HCT116 (cell line): Measurements from ENCODE around the gene SLC1A3. TPM values are rescaled to one million over a fixed set of nuclear protein-coding genes. Genes with fewer than 3 reads are reported as not detected.

ENCODE experiments used
- ATAC-seq: fragments of 200-7000 bp; cut with Tn5 transposase; 2 replicates; pipeline ENCODE4 v1.9.1; 2020; ENCODE audit warnings: mild to moderate bottlenecking, moderate library complexity
- BruUV-seq: library from RNA; stranded (reverse); fragments of 400-500 nt; replicated peaks from 2 replicates; lab custom pipeline; 2021; lab: Mats Ljungman, UMichigan
- CTCF ChIA-PET: fragments of 300-600 bp; sonication (Branson Sonifier 250); formaldehyde crosslinking; loops from one replicate; lab custom pipeline; 2021; ENCODE audit warnings: antibody characterized with exemption; lab: Charles Lee
- POLR2A ChIA-PET: fragments of 300-600, 350-600 bp; sonication (Branson Sonifier 250); formaldehyde crosslinking; loops from one replicate; lab custom pipeline; 2021; ENCODE audit warnings: antibody characterized with exemption; lab: Charles Lee
- RAD21 ChIA-PET, 2 experiments: fragments of 300-600 bp; sonication (Branson Sonifier 250); formaldehyde crosslinking; loops; one replicate each; lab custom pipeline; 2023; ENCODE audit warnings: low total read pairs in 2 of 2; ENCODE audit not compliant: uncharacterized antibody in 2 of 2, unreplicated experiment in 2 of 2, low non-redundant PET in 1 of 2; lab: Charles Lee
- DNase-seq: peaks from one replicate; pipeline ENCODE4 v3.0.0-alpha.2; 2010; ENCODE audit warnings: low read depth, low spot score
- H2AFZ ChIP-seq: fragments of 200-600 bp; shearing (Covaris generic), sonication (generic); 2 replicates; pipeline ENCODE4 v1.6.1; 2017; ENCODE audit warnings: low read depth, mixed run types, mixed read lengths, antibody characterized with exemption, low read length; ENCODE audit not compliant: poor library complexity, severe bottlenecking
- H3K27ac ChIP-seq: 2 replicates; pipeline ENCODE4 v1.5.1; 2012; ENCODE audit warnings: low read depth, low read length
- H3K27me3 ChIP-seq: fragments of 200-600 bp; sonication (generic); 2 replicates; pipeline ENCODE4 v1.6.1; 2016; ENCODE audit warnings: mixed run types, low read length, mixed read lengths; ENCODE audit not compliant: insufficient read depth
- H3K36me3 ChIP-seq, 2 experiments: fragments of 200-500 bp in 1 of 2; fragments of 200-600 bp in 1 of 2; sonication (Bioruptor generic) in 1 of 2; sonication (generic) in 1 of 2; 2 replicates each; pipeline versions ENCODE4 v1.5.1 to v1.6.1; 2014 to 2016; ENCODE audit warnings: low read length in 2 of 2, inconsistent platforms in 1 of 2, mixed read lengths in 1 of 2, mixed run types in 1 of 2; ENCODE audit not compliant: insufficient read depth in 2 of 2, control insufficient read depth in 1 of 2
- H3K4me1 ChIP-seq, 2 experiments: fragments of 200-600 bp in 1 of 2; sonication (generic) in 1 of 2; 2 replicates each; pipeline versions ENCODE4 v1.5.1 to v1.6.1; 2012 to 2017; ENCODE audit warnings: low read length in 2 of 2, inconsistent platforms in 1 of 2, mild to moderate bottlenecking in 1 of 2, mixed read lengths in 1 of 2, mixed run types in 1 of 2, moderate library complexity in 1 of 2; ENCODE audit not compliant: insufficient read depth in 2 of 2, control insufficient read depth in 1 of 2
- H3K4me2 ChIP-seq: fragments of 200-600 bp; sonication (generic); 2 replicates; pipeline ENCODE4 v1.6.1; 2017; ENCODE audit warnings: mixed run types, low read length, mixed read lengths
- H3K4me3 ChIP-seq, 2 experiments: fragments of 200-600 bp in 1 of 2; sonication (generic) in 1 of 2; replicated peaks in 1 of 2; 2 replicates each; pipeline ENCODE4 v1.5.1; 2011 to 2016; ENCODE audit warnings: low read length in 2 of 2, control low read depth in 1 of 2, low read depth in 1 of 2, mild to moderate bottlenecking in 1 of 2, mixed read lengths in 1 of 2, mixed run types in 1 of 2
- H3K79me2 ChIP-seq: fragments of 200-600 bp; sonication (generic); 2 replicates; pipeline ENCODE4 v1.6.1; 2017; ENCODE audit warnings: mild to moderate bottlenecking, mixed run types, low read length, moderate library complexity, mixed read lengths; ENCODE audit not compliant: insufficient read depth
- H3K9ac ChIP-seq: fragments of 200-600 bp; sonication (generic); 2 replicates; pipeline ENCODE4 v1.6.1; 2016; ENCODE audit warnings: low read length, mixed read lengths
- H3K9me2 ChIP-seq: fragments of 200-600 bp; sonication (generic), shearing (Covaris generic); 2 replicates; pipeline ENCODE4 v1.6.1; 2017; ENCODE audit warnings: mixed run types, mild to moderate bottlenecking, moderate library complexity; ENCODE audit not compliant: insufficient read depth
- H3K9me3 ChIP-seq, 2 experiments: fragments of 200-500 bp in 1 of 2; fragments of 200-600 bp in 1 of 2; sonication (Bioruptor generic) in 1 of 2; sonication (generic) in 1 of 2; 2 replicates each; pipeline ENCODE4 v1.6.1; 2014 to 2017; ENCODE audit warnings: low read length in 2 of 2, mixed read lengths in 2 of 2, inconsistent platforms in 1 of 2, low read depth in 1 of 2, mild to moderate bottlenecking in 1 of 2, mixed run types in 1 of 2, moderate library complexity in 1 of 2; ENCODE audit not compliant: control insufficient read depth in 1 of 2, insufficient read depth in 1 of 2
- H4K20me1 ChIP-seq: fragments of 200-600 bp; sonication (generic), shearing (Covaris generic); 2 replicates; pipeline ENCODE4 v1.6.1; 2017; ENCODE audit warnings: mixed run types, mild to moderate bottlenecking, moderate library complexity; ENCODE audit not compliant: insufficient read depth
- CTCF ChIP-seq, 3 experiments: fragments of 200-600 bp in 1 of 3; sonication (generic) in 1 of 3; IDR thresholded peaks in 2 of 3; conservative IDR thresholded peaks in 1 of 3; 2 replicates each; pipeline ENCODE4 v1.5.1; 2012 to 2017; ENCODE audit warnings: low read depth in 2 of 3, low read length in 2 of 3, antibody characterized with exemption in 1 of 3, borderline replicate concordance in 1 of 3, control low read depth in 1 of 3, mild to moderate bottlenecking in 1 of 3, mixed read lengths in 1 of 3, mixed run types in 1 of 3, moderate library complexity in 1 of 3; ENCODE audit not compliant: insufficient read depth in 1 of 3
- FOSL1 ChIP-seq: IDR thresholded peaks from 2 replicates; pipeline ENCODE4 v1.6.1; 2012; ENCODE audit warnings: low read depth
- POLR2AphosphoS5 ChIP-seq: IDR thresholded peaks from 2 replicates; pipeline ENCODE4 v1.6.1; 2011; ENCODE audit warnings: mild to moderate bottlenecking, low read depth, low read length, moderate library complexity
- RAD21 ChIP-seq: IDR thresholded peaks from 2 replicates; pipeline ENCODE4 v1.6.1; 2012; ENCODE audit warnings: low read depth, mild to moderate bottlenecking
- intact Hi-C: fragments of 100-400 bp; cut with micrococcal nuclease; formaldehyde crosslinking; loops from 2 replicates; pipeline ENCODE4 v1.10.0; 2022
- total RNA-seq: library from RNA; stranded (reverse); gene quantifications from one replicate; pipeline ENCODE4 v1.2.1, GENCODE V29; 2021; ENCODE audit not compliant: unreplicated experiment

SLC1A3 gene
- total RNA-seq, 1 experiment from 2014 or later: 12.9 TPM

DNA sequence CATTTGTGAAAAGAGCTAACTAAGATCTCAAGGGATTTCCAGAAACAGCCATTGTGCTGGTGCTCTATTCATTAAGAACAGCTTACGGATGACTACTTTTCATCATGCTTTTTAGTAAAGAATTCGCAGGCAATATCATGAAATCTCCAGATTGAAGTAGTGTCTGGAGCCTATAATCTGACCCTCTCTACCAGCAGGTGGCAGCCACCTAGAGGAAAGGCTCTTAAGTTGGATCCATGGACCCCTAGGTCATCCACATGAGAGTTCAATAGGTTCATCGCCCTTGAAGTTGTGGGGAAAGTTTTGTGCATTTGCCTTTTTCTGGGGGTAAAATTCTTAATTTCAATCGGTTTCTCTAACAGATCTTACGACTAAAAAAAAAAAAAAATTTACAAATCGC lies 82.3 kb downstream of the SLC1A3 start:
- peak; percentile 32; the same call in 1 of the 2 replicates for ATAC-seq

GRCh38 chr5:36689225-36689624 lies 82.8 kb downstream of the SLC1A3 start:
- H3K27me3 ChIP-seq: no peaks in the 10 kb centered on the region

More for the DNA sequence above, 82.3 kb downstream of the SLC1A3 start:
- DNase-seq: peak; percentile 29
- Histone ChIP-seq H3K27me3 (no peaks in the 10 kb centered on the region), H3K4me2 (no peak overlapping the region), H3K9me3 (no peaks in the 10 kb centered on the region), H3K36me3 (no peaks in the 10 kb centered on the region), H2AFZ (no peak overlapping the region), H3K9ac (no peak overlapping the region), H3K4me1 (peaks cover 8 to 19% of the 10 kb centered on the region in 2 experiments; a peak in 2 of 4 replicates), H4K20me1 (no peaks in the 10 kb centered on the region), H3K27ac (no peak overlapping the region), H3K9me2 (no peaks in the 10 kb centered on the region), H3K4me3 (no peak overlapping the region), H3K79me2 (no peaks in the 10 kb centered on the region)
- BruUV-seq: no TSS peak
- ChIA-PET POLR2A (no interaction called here), CTCF (no interaction called here), RAD21 (no interaction called here)
- intact Hi-C loops: no loop called here
- TF ChIP-seq FOSL1: no peak
- 0 out of 2 replicates have a peak, but pooled peaks have one; percentile 20 for TF ChIP-seq RAD21
- TF ChIP-seq CTCF (IDR thresholded peaks at IDR 0.05 in 2 of 3, conservative IDR thresholded peaks at IDR 0.05 in 1 of 3; ENCODE audit: borderline replicate concordance in 1 of 3, insufficient read depth in 1 of 3, low read depth in 2 of 3, low read length in 2 of 3): peak; percentile 35 to 72 (median 66); a peak in 5 of 6 replicates

More at GRCh38 chr5:36689225-36689624, 82.8 kb downstream of the SLC1A3 start:
- CTCF ChIA-PET: interaction anchor here (1.8 kb wide), 2 partner anchors 274 to 447 kb away, joined by 9 to 22 read pairs; partner anchors contain the start of gene NADK2
- no peaks in the 10 kb centered on the region for H3K9me2 ChIP-seq
- POLR2A ChIA-PET: no interaction called here
- intact Hi-C loops: no loop called here
- H3K9ac ChIP-seq: no peak overlapping the region
- H4K20me1 ChIP-seq: no peaks in the 10 kb centered on the region
- no peaks in the 10 kb centered on the region for H3K36me3 ChIP-seq
- H3K4me3 ChIP-seq: no peak overlapping the region
- no peaks in the 10 kb centered on the region for H3K9me3 ChIP-seq
- RAD21 ChIA-PET: no interaction called here
- no peak overlapping the region for H2AFZ ChIP-seq
- ATAC-seq (no peak), DNase-seq (no peak)
- no TSS peak for BruUV-seq
- no peak overlapping the region for H3K27ac ChIP-seq
- no peak for TF ChIP-seq POLR2AphosphoS5
- no peaks in the 10 kb centered on the region for H3K79me2 ChIP-seq
- no peak overlapping the region for H3K4me2 ChIP-seq
- peaks cover 8 to 19% of the 10 kb centered on the region in 2 experiments; a peak in 2 of 4 replicates for H3K4me1 ChIP-seq
